IMR-90 (cell line): ENCODE measurements around the gene EYS. TPM values are rescaled to one million over a fixed set of nuclear protein-coding genes. Genes with fewer than 3 reads are reported as not detected.

Experiments
- ATAC-seq: fragments of 200-7000 bp; cut with Tn5 transposase; 2 replicates; pipeline ENCODE4 v1.9.1; 2020; ENCODE audit warnings: low read depth, mild to moderate bottlenecking, moderate library complexity
- BruUV-seq: library from RNA; stranded (reverse); fragments of 400-500 nt; replicated peaks from 2 replicates; lab custom pipeline; 2021; lab: Mats Ljungman, UMichigan
- CTCF ChIA-PET: fragments of 300-600 bp; formaldehyde crosslinking; extraction: SDS; loops from one replicate; lab custom pipeline; 2021; ENCODE audit warnings: antibody characterized with exemption; lab: Yijun Ruan, JAX
- POLR2A ChIA-PET: fragments of 300-600 bp; sonication (Branson Sonifier 250); formaldehyde crosslinking; loops from one replicate; lab custom pipeline; 2022; ENCODE audit warnings: antibody characterized with exemption; ENCODE audit not compliant: unreplicated experiment; lab: Charles Lee
- DNase-seq: peaks from one replicate; pipeline ENCODE4 v3.0.0; 2013
- H2AFZ ChIP-seq: replicated peaks from 2 replicates; pipeline ENCODE3; 2013; ENCODE audit warnings: low read length, mild to moderate bottlenecking; ENCODE audit not compliant: poor library complexity
- H2AK5ac ChIP-seq: 2 replicates; pipeline ENCODE4 v1.6.1; 2013; ENCODE audit warnings: low read depth, low read length, inconsistent platforms
- H2AK9ac ChIP-seq: replicated peaks from 2 replicates; pipeline ENCODE3; 2013; ENCODE audit warnings: mild to moderate bottlenecking, low read depth, low read length, moderate library complexity; ENCODE audit not compliant: poor library complexity
- H2BK120ac ChIP-seq: 2 replicates; pipeline ENCODE4 v1.6.1; 2013; ENCODE audit warnings: low read depth, low read length, inconsistent platforms
- H2BK15ac ChIP-seq: 3 replicates; pipeline ENCODE4 v1.6.1; 2013; ENCODE audit warnings: low read depth, low read length, inconsistent platforms
- H2BK20ac ChIP-seq: 2 replicates; pipeline ENCODE4 v1.6.1; 2013; ENCODE audit warnings: low read depth, mild to moderate bottlenecking, inconsistent platforms, low read length, moderate library complexity
- H2BK5ac ChIP-seq: 2 replicates; pipeline ENCODE4 v1.6.1; 2013; ENCODE audit warnings: mild to moderate bottlenecking, low read depth, low read length, inconsistent platforms; ENCODE audit not compliant: poor library complexity, severe bottlenecking
- H3K14ac ChIP-seq: replicated peaks from 2 replicates; pipeline ENCODE4 v1.6.1; 2013; ENCODE audit warnings: low read depth, low read length, inconsistent platforms
- H3K18ac ChIP-seq: 2 replicates; pipeline ENCODE4 v1.6.1; 2013; ENCODE audit warnings: low read depth, low read length, control low read depth
- H3K23ac ChIP-seq: 2 replicates; pipeline ENCODE4 v1.6.1; 2013; ENCODE audit warnings: low read depth, low read length, inconsistent platforms
- H3K27ac ChIP-seq: 2 replicates; pipeline ENCODE4 v1.5.1; 2013; ENCODE audit warnings: mild to moderate bottlenecking, control low read depth, low read length; ENCODE audit not compliant: insufficient read depth
- H3K27me3 ChIP-seq: 2 replicates; pipeline ENCODE4 v1.6.1; 2013; ENCODE audit warnings: low read length; ENCODE audit not compliant: control insufficient read depth, insufficient read depth
- H3K36me3 ChIP-seq: 2 replicates; pipeline ENCODE4 v1.6.1; 2013; ENCODE audit warnings: low read length, mixed read lengths; ENCODE audit not compliant: control insufficient read depth, insufficient read depth
- H3K4ac ChIP-seq: 2 replicates; pipeline ENCODE4 v1.6.1; 2013; ENCODE audit warnings: low read depth, low read length, inconsistent platforms
- H3K4me1 ChIP-seq: 2 replicates; pipeline ENCODE4 v1.6.1; 2013; ENCODE audit warnings: low read length, mixed read lengths; ENCODE audit not compliant: control insufficient read depth, insufficient read depth
- H3K4me2 ChIP-seq: 2 replicates; pipeline ENCODE4 v1.6.1; 2013; ENCODE audit warnings: low read depth, mild to moderate bottlenecking, control low read depth, low read length, moderate library complexity
- H3K4me3 ChIP-seq: 2 replicates; pipeline ENCODE4 v1.5.1; 2013; ENCODE audit warnings: low read depth, mild to moderate bottlenecking, control low read depth, low read length, moderate library complexity; ENCODE audit not compliant: insufficient read depth
- H3K56ac ChIP-seq: 2 replicates; pipeline ENCODE4 v1.6.1; 2013; ENCODE audit warnings: low read length, inconsistent platforms; ENCODE audit not compliant: insufficient read depth; ENCODE audit errors: extremely low read depth
- H3K79me1 ChIP-seq, 2 experiments: 2 replicates each; pipeline ENCODE4 v1.6.1; 2013; ENCODE audit warnings: low read length in 2 of 2, inconsistent platforms in 1 of 2, low read depth in 1 of 2
- H3K9ac ChIP-seq: 2 replicates; pipeline ENCODE4 v1.6.1; 2013; ENCODE audit warnings: low read depth, low read length, control low read depth
- H3K9me1 ChIP-seq: 2 replicates; pipeline ENCODE4 v1.6.1; 2013; ENCODE audit warnings: low read length, inconsistent platforms; ENCODE audit not compliant: insufficient read depth
- H3K9me3 ChIP-seq: 2 replicates; pipeline ENCODE4 v1.6.1; 2013; ENCODE audit warnings: low read length; ENCODE audit not compliant: control insufficient read depth, insufficient read depth
- H4K20me1 ChIP-seq: 2 replicates; pipeline ENCODE4 v1.6.1; 2013; ENCODE audit warnings: low read length, inconsistent platforms; ENCODE audit not compliant: insufficient read depth
- H4K5ac ChIP-seq: 2 replicates; pipeline ENCODE4 v1.6.1; 2013; ENCODE audit warnings: mild to moderate bottlenecking, low read depth, low read length, control low read depth
- H4K8ac ChIP-seq, 2 experiments: 2 replicates each; pipeline ENCODE4 v1.6.1; 2013; ENCODE audit warnings: low read depth in 2 of 2, low read length in 2 of 2, control low read depth in 1 of 2, inconsistent platforms in 1 of 2
- H4K91ac ChIP-seq: 2 replicates; pipeline ENCODE4 v1.6.1; 2013; ENCODE audit warnings: low read depth, low read length, inconsistent platforms; ENCODE audit not compliant: insufficient read depth
- BHLHE40 ChIP-seq: fragments of 150-350 bp; IDR thresholded peaks from 2 replicates; pipeline ENCODE4 v1.6.1; 2016; ENCODE audit warnings: mild to moderate bottlenecking, low read depth, low read length
- ELK1 ChIP-seq: fragments of 150-350 bp; IDR thresholded peaks from 2 replicates; pipeline ENCODE4 v1.6.1; 2016; ENCODE audit warnings: low read depth, mild to moderate bottlenecking, low read length, moderate library complexity, borderline replicate concordance
- FOS ChIP-seq: fragments of 150-350 bp; IDR thresholded peaks from 2 replicates; pipeline ENCODE4 v1.6.1; 2016; ENCODE audit warnings: low read depth, low read length
- MAFK ChIP-seq: IDR thresholded peaks from 2 replicates; pipeline ENCODE4 v1.6.1; 2012; ENCODE audit warnings: low read depth, low read length, improper control_type of control experiment
- MAZ ChIP-seq: IDR thresholded peaks from 2 replicates; pipeline ENCODE4 v1.6.1; 2012; ENCODE audit warnings: low read depth, mild to moderate bottlenecking, low read length, improper control_type of control experiment, moderate library complexity, borderline replicate concordance
- MXI1 ChIP-seq: IDR thresholded peaks from 2 replicates; pipeline ENCODE4 v1.6.1; 2012; ENCODE audit warnings: low read depth, mild to moderate bottlenecking, low read length, moderate library complexity, borderline replicate concordance
- NFE2L2 ChIP-seq: fragments of 150-350 bp; IDR thresholded peaks from 2 replicates; pipeline ENCODE4 v1.6.1; 2016; ENCODE audit warnings: low read depth, mild to moderate bottlenecking, low read length
- POLR2A ChIP-seq: IDR thresholded peaks from 2 replicates; pipeline ENCODE4 v1.6.1; 2012; ENCODE audit warnings: mild to moderate bottlenecking, low read depth, low read length
- RAD21 ChIP-seq: IDR thresholded peaks from 2 replicates; pipeline ENCODE4 v1.6.1; 2012; ENCODE audit warnings: low read length, improper control_type of control experiment
- RCOR1 ChIP-seq: IDR thresholded peaks from 2 replicates; pipeline ENCODE4 v1.6.1; 2012; ENCODE audit warnings: mild to moderate bottlenecking, low read length, improper control_type of control experiment; ENCODE audit not compliant: insufficient replicate concordance
- RFX5 ChIP-seq: IDR thresholded peaks from 2 replicates; pipeline ENCODE4 v1.8.0; 2012; ENCODE audit warnings: low read depth, mild to moderate bottlenecking, low read length, moderate library complexity
- SMC3 ChIP-seq: fragments of 150-350 bp; IDR thresholded peaks from 2 replicates; pipeline ENCODE4 v1.6.1; 2016; ENCODE audit warnings: low read depth, mild to moderate bottlenecking, antibody characterized with exemption, low read length, moderate library complexity
- USF2 ChIP-seq: fragments of 150-350 bp; IDR thresholded peaks from 2 replicates; pipeline ENCODE4 v1.6.1; 2017; ENCODE audit warnings: mild to moderate bottlenecking, antibody characterized with exemption, low read length, low read depth
- WGBS, 2 experiments: methylation state at CpG; one replicate each; pipeline versions ENCODE4 v1.1.5 to v1.1.7; 2013; ENCODE audit warnings: missing lambda C conversion rate in 2 of 2; ENCODE audit not compliant: insufficient read length in 1 of 2; ENCODE audit errors: extremely low coverage in 2 of 2; 5-methylcytosine and 5-hydroxymethylcytosine counted together
- dilution Hi-C: fragments of 300-500 bp; cut with HindIII; formaldehyde crosslinking; loops from one replicate; pipeline ENCODE4 v1.14.3; 2018; ENCODE audit warnings: low sequenced_read_pairs; ENCODE audit not compliant: unreplicated experiment
- in situ Hi-C: fragments of 300-500 bp; cut with MboI; formaldehyde crosslinking; loops from 3 replicates; pipeline ENCODE4 v1.14.3; 2019; ENCODE audit warnings: low sequenced_read_pairs, inconsistent platforms, mixed read lengths
- intact Hi-C: fragments of 100-400 bp; cut with micrococcal nuclease; formaldehyde crosslinking; loops from 2 replicates; pipeline ENCODE4 v1.10.0; 2022
- polyA plus RNA-seq, 3 experiments: library from polyadenylated mRNA; depleted of rRNA; stranded (reverse); fragments of >200 nt; gene quantifications; 2 replicates each; pipeline ENCODE4 v1.2.3, GENCODE V29; 2012; ENCODE audit warnings: low replicate concordance in 1 of 3
- total RNA-seq: library from RNA; depleted of rRNA; stranded (reverse); fragments of >200 nt; gene quantifications from 2 replicates; pipeline ENCODE4 v1.2.3, GENCODE V29; 2012
- TF ChIP-seq, protein P1 (sequence below): conservative IDR thresholded peaks from 2 replicates; pipeline ENCODE4 v1.5.1; 2012; ENCODE audit warnings: mild to moderate bottlenecking, low read depth, low read length, improper control_type of control experiment

EYS gene
- total and polyA plus RNA-seq, 2 of the 4 experiments (the other 2 are of a cell fraction) = under 0.01 TPM; not detected in 1

DNA sequence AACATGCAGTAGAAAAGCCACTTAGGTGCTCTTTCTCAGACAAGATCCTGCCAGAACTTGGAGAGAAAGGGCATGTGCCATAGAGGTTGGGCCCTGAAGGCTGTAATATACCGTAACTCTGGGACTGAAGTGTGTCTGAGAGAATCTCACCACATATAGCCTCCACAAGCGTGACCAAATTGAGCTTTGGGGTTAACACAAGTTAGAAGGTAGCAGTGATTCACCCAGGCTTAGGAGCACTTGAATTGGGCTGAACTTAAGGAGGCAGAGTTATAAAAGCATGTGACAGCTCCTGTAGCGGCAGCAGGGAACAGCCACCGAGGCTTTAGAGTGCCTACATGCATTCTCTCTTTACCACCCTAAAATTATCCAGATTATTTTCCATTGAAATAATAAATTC is 1709.8 kb downstream of the EYS start:
- Histone ChIP-seq H3K4me2 (no peak overlapping the region), H3K56ac (no peak overlapping the region; the same call in 1 of the 2 replicates), H4K91ac (peak overlapping the region; percentile 21; the same call in 1 of the 2 replicates), H3K14ac (peak overlapping the region; percentile 66), H3K4ac (no peak overlapping the region), H2BK5ac (no peak overlapping the region), H2BK120ac (peak overlapping the region; percentile 77), H3K4me3 (no peak overlapping the region), H3K4me1 (no peaks in the 10 kb centered on the region), H3K9ac (no peak overlapping the region), H3K9me3 (no peaks in the 10 kb centered on the region), H3K36me3 (no peaks in the 10 kb centered on the region), H2BK20ac (peak overlapping the region; percentile 52; the same call in 1 of the 2 replicates), H2AK9ac (peak overlapping the region; percentile 50), H3K18ac (peak overlapping the region; percentile 53; the same call in 1 of the 2 replicates), H3K27ac (no peak overlapping the region), H3K27me3 (no peaks in the 10 kb centered on the region), H2AFZ (peak overlapping the region; percentile 47), H3K79me1 (no peaks in the 10 kb centered on the region), H2BK15ac (0 out of 3 replicates have a peak overlapping the region, but pooled peaks have one; percentile 4), H4K8ac (no peak overlapping the region), H4K20me1 (no peaks in the 10 kb centered on the region), H2AK5ac (no peak overlapping the region), H4K5ac (peak overlapping the region; percentile 29), H3K23ac (no peak overlapping the region), H3K9me1 (no peaks in the 10 kb centered on the region)
- dilution Hi-C loops = no loop called here
- no CpG with 5 or more reads among the region's 4 CpGs for WGBS, 2 experiments
- DNase-seq (no peak), ATAC-seq (no peak)
- no TSS peak for BruUV-seq
- POLR2A ChIA-PET = no interaction called here
- intact Hi-C loops = loop anchor here (5.0 to 10.0 kb wide), 2 partner anchors 75 to 182 kb away; no protein-coding TSS in a partner anchor
- TF ChIP-seq RCOR1 (no peak), ELK1 (no peak), MAZ (no peak), NFE2L2 (no peak), RFX5 (no peak), FOS (no peak), POLR2A (no peak), MAFK (no peak), MXI1 (no peak), BHLHE40 (no peak), SMC3 (no peak), USF2 (no peak), RAD21 (no peak)
- TF ChIP-seq, protein P1, sequence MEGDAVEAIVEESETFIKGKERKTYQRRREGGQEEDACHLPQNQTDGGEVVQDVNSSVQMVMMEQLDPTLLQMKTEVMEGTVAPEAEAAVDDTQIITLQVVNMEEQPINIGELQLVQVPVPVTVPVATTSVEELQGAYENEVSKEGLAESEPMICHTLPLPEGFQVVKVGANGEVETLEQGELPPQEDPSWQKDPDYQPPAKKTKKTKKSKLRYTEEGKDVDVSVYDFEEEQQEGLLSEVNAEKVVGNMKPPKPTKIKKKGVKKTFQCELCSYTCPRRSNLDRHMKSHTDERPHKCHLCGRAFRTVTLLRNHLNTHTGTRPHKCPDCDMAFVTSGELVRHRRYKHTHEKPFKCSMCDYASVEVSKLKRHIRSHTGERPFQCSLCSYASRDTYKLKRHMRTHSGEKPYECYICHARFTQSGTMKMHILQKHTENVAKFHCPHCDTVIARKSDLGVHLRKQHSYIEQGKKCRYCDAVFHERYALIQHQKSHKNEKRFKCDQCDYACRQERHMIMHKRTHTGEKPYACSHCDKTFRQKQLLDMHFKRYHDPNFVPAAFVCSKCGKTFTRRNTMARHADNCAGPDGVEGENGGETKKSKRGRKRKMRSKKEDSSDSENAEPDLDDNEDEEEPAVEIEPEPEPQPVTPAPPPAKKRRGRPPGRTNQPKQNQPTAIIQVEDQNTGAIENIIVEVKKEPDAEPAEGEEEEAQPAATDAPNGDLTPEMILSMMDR = no peak
- in situ Hi-C loops = no loop called here
- CTCF ChIA-PET = no interaction called here
